Measurements from ENCODE around the gene SLC14A1. TPM values are rescaled to one million over a fixed set of nuclear protein-coding genes. Genes with fewer than 3 reads are reported as not detected.

The SLC14A1 gene
- total and polyA plus RNA-seq, 2 of the 13 experiments (the other 11 are each of a cell fraction or from before 2014, with no cell fraction given), result not detected

GRCh38 chr18:45782662-45783061 lies 58.7 kb downstream of the SLC14A1 start:
- Histone ChIP-seq H2AFZ (ENCODE audit: low read length) (no peak overlapping the region), H3K79me2 (ENCODE audit: insufficient read depth, low read length) (no peaks in the 10 kb centered on the region), H3K36me3 (replicated peaks in 1 of 2; ENCODE audit: control insufficient read depth in 1 of 2, insufficient read depth in 2 of 2, low read length in 2 of 2) (no peaks in the 10 kb centered on the region), H3K4me3 (replicated peaks in 1 of 3; ENCODE audit: insufficient read depth in 1 of 3, low read depth in 2 of 3, low read length in 3 of 3) (no peak overlapping the region), H3K4me1 (ENCODE audit: insufficient read depth, low read length) (no peaks in the 10 kb centered on the region), H4K20me1 (ENCODE audit: insufficient read depth, low read length) (no peaks in the 10 kb centered on the region), H3K4me2 (ENCODE audit: low read depth, low read length) (no peak overlapping the region), H3K27me3 (ENCODE audit: control insufficient read depth in 1 of 2, insufficient read depth in 2 of 2, low read length in 2 of 2) (no peaks in the 10 kb centered on the region), H3K27ac (ENCODE audit: extremely low read length, insufficient read depth, low read length) (no peak overlapping the region), H3K9me3 (ENCODE audit: low read length) (no peaks in the 10 kb centered on the region), H3K9ac (ENCODE audit: insufficient read depth, low read depth, low read length) (no peak overlapping the region)
- no TSS peak for BruUV-seq (replicated peaks)
- CTCF ChIA-PET (ENCODE audit: low intra/inter-chr PET ratio, low total read pairs), result no interaction called here
- no peak for ATAC-seq
- WGBS (ENCODE audit: low lambda C conversion rate), result 0% methylated on average over 1 of the region's 1 CpG
- in situ Hi-C loops (cut with HindIII; ENCODE audit: extremely low pct_ligation_motif_present, low pct_unique_long_range_greater_than_20kb) (no loop called here), intact Hi-C loops (cut with micrococcal nuclease; ENCODE audit: unreplicated experiment) (no loop called here)
- DNase-seq (ENCODE audit: low spot score), result no peak
- TF ChIP-seq TRAFD1 (CRISPR knock-in tag; IDR thresholded peaks at IDR 0.05; ENCODE audit: borderline replicate concordance), result no peak
- no peak for TF ChIP-seq CHD2 (IDR thresholded peaks at IDR 0.05; ENCODE audit: low read depth, low read length)
- no peak for TF ChIP-seq MXD3 (CRISPR knock-in tag; IDR thresholded peaks at IDR 0.05)
- TF ChIP-seq FIP1L1 (IDR thresholded peaks at IDR 0.05; ENCODE audit: borderline replicate concordance, insufficient read depth, low read depth, low read length), result no peak
- no peak for TF ChIP-seq SMC3 (IDR thresholded peaks at IDR 0.05; ENCODE audit: low read length)
- TF ChIP-seq SRF (IDR thresholded peaks at IDR 0.05; ENCODE audit: low read depth, low read length), result no peak
- no peak for TF ChIP-seq ZNF746 (CRISPR knock-in tag; IDR thresholded peaks at IDR 0.05)
- no peak for TF ChIP-seq TERF1 (CRISPR knock-in tag; IDR thresholded peaks at IDR 0.05)
- no peak for TF ChIP-seq CENPT (CRISPR knock-in tag; IDR thresholded peaks at IDR 0.05; ENCODE audit: low read depth)
- TF ChIP-seq ZNF672 (CRISPR knock-in tag; IDR thresholded peaks at IDR 0.05), result no peak
- TF ChIP-seq BCL6 (CRISPR knock-in tag; IDR thresholded peaks at IDR 0.05), result no peak
- TF ChIP-seq ZNF318 (CRISPR knock-in tag; IDR thresholded peaks at IDR 0.05), result no peak
- TF ChIP-seq RELA (CRISPR knock-in tag; IDR thresholded peaks at IDR 0.05), result no peak
- POLR2A ChIA-PET, result no interaction called here
- FAIRE-seq, result no peak

Measured in HepG2 (cell line).